22Rv1 (cell line): ENCODE data around the gene LRP8.

Experiments used
- H3K27ac ChIP-seq: fragments of 450-650 bp; 2 replicates; pipeline ENCODE4 v1.5.1; 2017
- CTCF ChIP-seq: fragments of 450-650 bp; IDR thresholded peaks from 2 replicates; pipeline ENCODE4 v1.5.1; 2017; ENCODE audit warnings: mild to moderate bottlenecking
- ZFX ChIP-seq: fragments of 450-650 bp; IDR thresholded peaks from 2 replicates; pipeline ENCODE4 v1.6.1; 2017; ENCODE audit warnings: antibody characterized with exemption, borderline replicate concordance

LRP8 gene

GRCh38 chr1:53298045-53298637 is 29.7 kb downstream of the LRP8 start:
- no peak overlapping the region for H3K27ac ChIP-seq
- TF ChIP-seq ZFX (no peak), CTCF (no peak)

- no peak overlapping the region for H3K27ac ChIP-seq
- TF ChIP-seq CTCF: no peak
- TF ChIP-seq ZFX: no peak
Measured at GRCh38 chr1:53297195-53297594, 30.7 kb downstream of the LRP8 start.

GRCh38 chr1:53296117-53296749 is 31.6 kb downstream of the LRP8 start:
- H3K27ac ChIP-seq: no peak overlapping the region
- TF ChIP-seq ZFX (no peak), CTCF (no peak)

- no peak overlapping the region for H3K27ac ChIP-seq
- no peak for TF ChIP-seq CTCF
Measured at GRCh38 chr1:53295726-53296116, 32.1 kb downstream of the LRP8 start.

GRCh38 chr1:53295295-53295694 is 32.6 kb downstream of the LRP8 start:
- TF ChIP-seq CTCF (no peak), ZFX (no peak)
- no peak overlapping the region for H3K27ac ChIP-seq

GRCh38 chr1:53294567-53294966 is 33.3 kb downstream of the LRP8 start:
- TF ChIP-seq ZFX (no peak), CTCF (no peak)
- no peak overlapping the region for H3K27ac ChIP-seq

GRCh38 chr1:53294061-53294460 is 33.8 kb downstream of the LRP8 start:
- H3K27ac ChIP-seq: no peak overlapping the region
- TF ChIP-seq CTCF (no peak), ZFX (no peak)
